Tibial artery (tissue), 4 donors: Measurements from ENCODE around the gene VAMP2.

Experiments used
- DNase-seq, 2 donors: peaks; one replicate each; pipeline ENCODE4 v3.0.0-alpha.2; 2019
- H3K27ac ChIP-seq, 2 donors: fragments of 200-600 bp; sonication (generic) in 1 of 2; 1 replicate in 1 of 2; 2 replicates in 1 of 2; pipeline ENCODE4 v1.5.1; 2018 to 2019; ENCODE audit warnings: mild to moderate bottlenecking in 1 of 2
- H3K27me3 ChIP-seq, 2 donors: fragments of 200-600 bp; sonication (generic) in 1 of 2; one replicate each; pipeline versions ENCODE4 v1.5.1 to v1.6.0; 2016 to 2019
- H3K36me3 ChIP-seq, 3 donors: fragments of 200-600 bp; sonication (generic) in 2 of 3; one replicate each; pipeline ENCODE4 v1.5.1; 2016 to 2019; ENCODE audit warnings: mild to moderate bottlenecking in 2 of 3
- H3K4me1 ChIP-seq, 4 donors: fragments of 200-600 bp; sonication (generic) in 2 of 4; 1 replicate in 3 of 4; 2 replicates in 1 of 4; pipeline ENCODE4 v1.5.1; 2016 to 2019
- H3K4me3 ChIP-seq, 2 donors: fragments of 200-600 bp; sonication (generic) in 1 of 2; 1 replicate in 1 of 2; 2 replicates in 1 of 2; pipeline ENCODE4 v1.5.1; 2018 to 2019; ENCODE audit warnings: mild to moderate bottlenecking in 2 of 2
- H3K9me3 ChIP-seq, 3 donors: fragments of 200-600 bp; sonication (generic) in 1 of 3; one replicate each; pipeline ENCODE4 v1.5.1; 2016 to 2019
- CTCF ChIP-seq, 2 experiments: fragments of 200-600 bp in 1 of 2; fragments of 450-650 bp in 1 of 2; IDR thresholded peaks; one replicate each; pipeline ENCODE4 v1.5.1; 2017 to 2019; ENCODE audit warnings: antibody characterized with exemption in 2 of 2, mild to moderate bottlenecking in 1 of 2, moderate library complexity in 1 of 2
- intact Hi-C: fragments of 100-400 bp; cut with DNase I; formaldehyde crosslinking; loops from one replicate; pipeline ENCODE4 v1.15.0; 2023; ENCODE audit warnings: low total_unique reads

Gene VAMP2

DNA sequence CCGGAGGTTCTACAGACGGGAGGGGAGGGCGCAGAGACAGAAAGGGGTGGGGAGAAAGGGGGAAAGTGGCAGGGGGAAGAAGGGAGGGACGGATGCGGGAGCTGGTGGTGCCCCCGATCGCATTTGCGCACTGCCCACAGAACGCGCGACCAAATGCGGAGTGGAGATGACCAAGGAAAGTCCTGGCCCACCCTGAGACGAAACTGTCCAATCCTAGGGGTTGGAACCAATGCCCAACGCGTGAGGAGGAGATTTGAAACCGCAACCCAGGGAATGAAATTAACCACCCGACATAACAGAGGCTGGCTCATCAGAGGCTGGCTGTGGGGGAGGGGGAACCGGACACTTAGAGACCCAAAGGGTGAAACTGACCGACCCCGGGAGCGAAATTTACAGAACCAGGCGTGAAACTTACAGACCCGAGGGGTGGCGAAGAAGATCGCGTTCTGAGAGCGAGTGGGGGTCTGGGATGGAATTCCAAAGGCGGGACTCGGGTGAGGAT, 40.3 kb downstream of the VAMP2 start:
- H3K4me3 ChIP-seq: peak overlapping the region; percentile 51 to 70
- intact Hi-C loops: loop anchor here (5.0 kb wide), 1 partner anchor 40 kb away; the partner anchor contains the start of gene VAMP2
- peaks cover 0 to 84% (median 76%) of the 10 kb centered on the region in 4 donors for H3K4me1 ChIP-seq
- H3K27me3 ChIP-seq: peaks cover 0 to 4% of the 10 kb centered on the region in 2 donors
- peak overlapping the region; percentile 32 to 48 for H3K27ac ChIP-seq
- no peak for TF ChIP-seq CTCF (IDR thresholded peaks at IDR 0.05)
- no peak for DNase-seq
- H3K9me3 ChIP-seq: no peaks in the 10 kb centered on the region
- no peaks in the 10 kb centered on the region for H3K36me3 ChIP-seq

GRCh38 chr17:8121681-8122421, 40.9 kb downstream of the VAMP2 start:
- Histone ChIP-seq H3K4me3 (peak overlapping the region; percentile 51 to 70), H3K27me3 (peaks cover 0 to 10% of the 10 kb centered on the region in 2 donors), H3K9me3 (no peaks in the 10 kb centered on the region), H3K4me1 (peaks cover 0 to 83% (median 76%) of the 10 kb centered on the region in 4 donors), H3K36me3 (no peaks in the 10 kb centered on the region), H3K27ac (peak overlapping the region; percentile 32 to 48)
- peak; percentile 25 to 41 for TF ChIP-seq CTCF (IDR thresholded peaks at IDR 0.05)
- DNase-seq: no peak
- intact Hi-C loops: loop anchor here (5.0 kb wide), 1 partner anchor 40 kb away; the partner anchor contains the start of gene VAMP2

DNA sequence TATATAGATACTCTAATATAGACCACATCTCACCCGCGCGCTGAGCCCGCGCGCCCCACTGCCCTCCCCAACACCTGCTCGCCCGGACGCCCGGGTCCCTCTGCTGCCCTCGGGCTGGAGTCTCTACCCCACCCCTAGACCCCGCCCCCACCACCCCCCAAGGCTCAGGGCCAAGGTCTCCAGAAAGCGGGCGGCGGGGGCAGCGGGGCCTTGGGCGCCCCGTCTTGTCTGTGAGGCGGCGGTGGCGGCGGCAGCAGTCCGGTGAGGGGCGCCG, 41.4 kb downstream of the VAMP2 start:
- H3K4me1 ChIP-seq: peaks cover 0 to 80% (median 73%) of the 10 kb centered on the region in 4 donors
- H3K27ac ChIP-seq: peak overlapping the region; percentile 32 to 48
- peak overlapping the region; percentile 51 to 70 for H3K4me3 ChIP-seq
- H3K9me3 ChIP-seq: no peaks in the 10 kb centered on the region
- H3K36me3 ChIP-seq: no peaks in the 10 kb centered on the region
- intact Hi-C loops: loop anchor here (5.0 kb wide), 1 partner anchor 41 kb away; the partner anchor contains the start of gene VAMP2
- H3K27me3 ChIP-seq: peaks cover 0 to 15% of the 10 kb centered on the region in 2 donors
- no peak for DNase-seq
- no peak for TF ChIP-seq CTCF (IDR thresholded peaks at IDR 0.05)

- Histone ChIP-seq H3K9me3 (no peaks in the 10 kb centered on the region), H3K4me1 (peaks cover 0 to 75% (median 71%) of the 10 kb centered on the region in 4 donors), H3K27ac (peak overlapping the region; percentile 20 to 83), H3K36me3 (no peaks in the 10 kb centered on the region), H3K27me3 (peaks cover 0 to 21% of the 10 kb centered on the region in 2 donors), H3K4me3 (peak overlapping the region; percentile 51 to 70)
- peak in 1 of 2 experiments; percentile 20 for TF ChIP-seq CTCF (IDR thresholded peaks at IDR 0.05)
- no peak for DNase-seq
- intact Hi-C loops: loop anchor here (5.0 kb wide), 1 partner anchor 42 kb away; the partner anchor contains the start of gene VAMP2
Measured at GRCh38 chr17:8120520-8121406, 42.0 kb downstream of the VAMP2 start.
